ENCODE results near the gene GPX4. TPM values are rescaled to one million over a fixed set of nuclear protein-coding genes. Genes with fewer than 3 reads are reported as not detected.

The GPX4 gene
- total and polyA plus RNA-seq, 2 experiments from 2014 or later = 351 to 573 TPM

GRCh38 chr19:1143828-1144399, 40.1 kb downstream of the GPX4 start (continued):
- no peak for TF ChIP-seq ETS1 (IDR thresholded peaks at IDR 0.05)
- TF ChIP-seq NANOG (IDR thresholded peaks at IDR 0.05; ENCODE audit: borderline replicate concordance) = no peak
- no peak for TF ChIP-seq EZH2phosphoT487 (IDR thresholded peaks at IDR 0.05; ENCODE audit: unreplicated experiment)

GRCh38 chr19:1144741-1145140, 40.9 kb downstream of the GPX4 start:
- Histone ChIP-seq H2AFZ (no peak overlapping the region), H4K20me1 (replicated peaks; ENCODE audit: insufficient read depth) (peaks cover 1% of the 10 kb centered on the region; the same call in 1 of the 2 replicates), H3K36me3 (ENCODE audit: insufficient read depth) (peaks cover 3% of the 10 kb centered on the region; the same call in 1 of the 2 replicates), H3F3A (replicated peaks; ENCODE audit: low read depth) (no peaks in the 10 kb centered on the region), H3K4me3 (no peak overlapping the region), H3K79me2 (replicated peaks; ENCODE audit: insufficient read depth) (no peaks in the 10 kb centered on the region), H3K4me1 (ENCODE audit: insufficient read depth) (peaks cover 19% of the 10 kb centered on the region), H3K4me2 (no peak overlapping the region), H3K27ac (ENCODE audit: low read depth) (no peak overlapping the region), H3K9me2 (ENCODE audit: insufficient read depth) (no peaks in the 10 kb centered on the region), H3K27me3 (ENCODE audit: insufficient read depth) (no peaks in the 10 kb centered on the region)
- Mint-ChIP-seq H3K27ac (peak overlapping the region; percentile 82), H3K4me1 (peaks cover 24% of the 10 kb centered on the region), H3K9me3 (peaks cover 4% of the 10 kb centered on the region; the same call in 1 of the 3 replicates), H3K36me3 (ENCODE audit: low read depth) (peaks cover 32% of the 10 kb centered on the region), H3K4me3 (peak overlapping the region; percentile 3; the same call in 1 of the 3 replicates), H3K27me3 (ENCODE audit: insufficient read depth, low read depth, poor library complexity) (peaks cover 15% of the 10 kb centered on the region)
- DNase-seq (ENCODE audit: low spot score) (no peak), ATAC-seq (no peak)
- TF ChIP-seq CTCF (conservative IDR thresholded peaks at IDR 0.05; ENCODE audit: low read depth in 2 of 2) (no peak), STAT1 (IDR thresholded peaks at IDR 0.05; ENCODE audit: unreplicated experiment) (no peak), JUNB (IDR thresholded peaks at IDR 0.05; ENCODE audit: unreplicated experiment) (no peak), NANOG (IDR thresholded peaks at IDR 0.05; ENCODE audit: borderline replicate concordance) (no peak), REST (IDR thresholded peaks at IDR 0.05; ENCODE audit: unreplicated experiment) (no peak), ETS1 (IDR thresholded peaks at IDR 0.05) (no peak), ZNF114 (CRISPR knock-in tag; IDR thresholded peaks at IDR 0.05) (no peak), EZH2 (IDR thresholded peaks at IDR 0.05; ENCODE audit: low read depth, unreplicated experiment) (no peak), POLR2AphosphoS5 (IDR thresholded peaks at IDR 0.05; ENCODE audit: low read depth) (no peak), CREB1 (CRISPR knock-in tag; IDR thresholded peaks at IDR 0.05; ENCODE audit: low read depth) (no peak), ZNF331 (CRISPR knock-in tag; IDR thresholded peaks at IDR 0.05; ENCODE audit: low read depth) (no peak)
